Astrocyte (in vitro differentiated cells and primary cell): ENCODE measurements around the gene EXOC3.

Source experiments
- CTCF ChIP-seq: IDR thresholded peaks from 2 replicates; pipeline ENCODE4 v1.5.1; 2011; ENCODE audit warnings: low read depth, mild to moderate bottlenecking, inconsistent platforms, low read length, moderate library complexity; ENCODE audit not compliant: insufficient read depth
- EZH2 ChIP-seq: IDR thresholded peaks from 2 replicates; pipeline ENCODE4 v1.6.1; 2012; ENCODE audit warnings: mild to moderate bottlenecking, low read length, inconsistent platforms; ENCODE audit not compliant: insufficient read depth

GRCh38 chr5:452978-453710, 10.2 kb downstream of the EXOC3 start:
- TF ChIP-seq CTCF (no peak), EZH2 (no peak)
